Ishikawa (cell line): ENCODE measurements around the gene SH3RF2.

ENCODE experiments used
- RAD21 ChIP-seq: IDR thresholded peaks from 2 replicates; pipeline ENCODE4 v1.6.1; 2012; ENCODE audit warnings: low read depth
- REST ChIP-seq: IDR thresholded peaks from 2 replicates; pipeline ENCODE4 v1.6.1; 2012; ENCODE audit warnings: low read depth, mild to moderate bottlenecking

- TF ChIP-seq REST (no peak), RAD21 (no peak)
These were observed 148.0 kb downstream of the SH3RF2 start for GRCh38 chr5:146084376-146084775.
